Neural progenitor cell (in vitro differentiated cells): ENCODE data around the gene MOK. TPM values are rescaled to one million over a fixed set of nuclear protein-coding genes. Genes with fewer than 3 reads are reported as not detected.

ENCODE experiments used
- DNase-seq: peaks from one replicate; pipeline ENCODE4 v3.0.0-alpha.2; 2016; ENCODE audit warnings: low spot score
- H2AFZ ChIP-seq: fragments of 200-600 bp; sonication (generic); replicated peaks from 2 replicates; pipeline ENCODE4 v1.6.1; 2016; ENCODE audit warnings: antibody characterized with exemption
- H3F3A ChIP-seq: fragments of 200-600 bp; sonication (generic); 2 replicates; pipeline ENCODE4 v1.6.1; 2016; ENCODE audit warnings: antibody characterized with exemption, low read depth
- H3K27ac ChIP-seq: fragments of 200-600 bp; sonication (generic); 2 replicates; pipeline ENCODE4 v1.5.1; 2016; ENCODE audit warnings: mild to moderate bottlenecking
- H3K27me3 ChIP-seq: fragments of 200-600 bp; sonication (generic); 2 replicates; pipeline ENCODE4 v1.6.1; 2016; ENCODE audit warnings: mild to moderate bottlenecking, moderate library complexity
- H3K36me3 ChIP-seq: fragments of 200-600 bp; sonication (generic); 2 replicates; pipeline ENCODE4 v1.5.1; 2016
- H3K4me1 ChIP-seq: fragments of 200-600 bp; sonication (generic); 2 replicates; pipeline ENCODE4 v1.6.1; 2016; ENCODE audit warnings: mixed run types
- H3K4me2 ChIP-seq: fragments of 200-600 bp; sonication (generic); 2 replicates; pipeline ENCODE4 v1.6.1; 2016
- H3K4me3 ChIP-seq: fragments of 200-600 bp; sonication (generic); 2 replicates; pipeline ENCODE4 v1.5.1; 2016
- H3K79me2 ChIP-seq: fragments of 200-600 bp; sonication (generic); 2 replicates; pipeline ENCODE4 v1.6.1; 2016; ENCODE audit warnings: low read depth
- H3K9ac ChIP-seq: fragments of 200-600 bp; sonication (generic); 2 replicates; pipeline ENCODE4 v1.6.1; 2016
- H3K9me3 ChIP-seq: fragments of 200-600 bp; sonication (generic); 2 replicates; pipeline ENCODE4 v1.5.1; 2016; ENCODE audit warnings: low read depth
- H4K20me1 ChIP-seq: fragments of 200-600 bp; sonication (generic); 2 replicates; pipeline ENCODE4 v1.6.1; 2016; ENCODE audit warnings: low read depth
- H3K27ac Mint-ChIP-seq: 3 replicates; pipeline ENCODE4 v1.8.0; 2021; ENCODE audit warnings: mixed read lengths
- H3K27me3 Mint-ChIP-seq: 2 replicates; pipeline ENCODE4 v1.8.0; 2022; ENCODE audit warnings: low read depth, mild to moderate bottlenecking, inconsistent platforms, moderate library complexity, mixed read lengths; ENCODE audit not compliant: insufficient read depth
- H3K36me3 Mint-ChIP-seq: 3 replicates; pipeline ENCODE4 v1.8.0; 2021; ENCODE audit warnings: mixed read lengths
- H3K4me1 Mint-ChIP-seq: 3 replicates; pipeline ENCODE4 v1.8.0; 2021; ENCODE audit warnings: mixed read lengths
- H3K4me3 Mint-ChIP-seq: 3 replicates; pipeline ENCODE4 v1.8.0; 2021; ENCODE audit warnings: mild to moderate bottlenecking, moderate library complexity, mixed read lengths
- H3K9me3 Mint-ChIP-seq: 3 replicates; pipeline ENCODE4 v1.8.0; 2020; ENCODE audit warnings: mixed read lengths
- CTCF ChIP-seq: fragments of 200-600 bp; sonication (generic); IDR thresholded peaks from 2 replicates; pipeline ENCODE4 v1.5.1; 2017; ENCODE audit warnings: antibody characterized with exemption, mild to moderate bottlenecking
- EZH2 ChIP-seq: fragments of 200-600 bp; sonication (generic); IDR thresholded peaks from 2 replicates; pipeline ENCODE4 v1.6.1; 2017; ENCODE audit warnings: antibody characterized with exemption, mild to moderate bottlenecking, moderate library complexity
- EZH2phosphoT487 ChIP-seq: fragments of 200-600 bp; sonication (generic); IDR thresholded peaks from 2 replicates; pipeline ENCODE4 v1.6.1; 2017; ENCODE audit warnings: antibody characterized with exemption
- total RNA-seq: library from RNA; depleted of rRNA; stranded (reverse); fragments of >200 nt; gene quantifications from 2 replicates; pipeline ENCODE4 v1.2.3, GENCODE V29; 2015; ENCODE audit warnings: low replicate concordance

The MOK gene
- total RNA-seq, 1 donor from 2014 or later, result 9.9 TPM

- Histone ChIP-seq H3K4me2 (no peak overlapping the region), H4K20me1 (peaks cover 60% of the 10 kb centered on the region), H3K79me2 (peaks cover 13% of the 10 kb centered on the region), H3K36me3 (no peaks in the 10 kb centered on the region), H3K9ac (no peak overlapping the region), H2AFZ (no peak overlapping the region), H3K27me3 (no peaks in the 10 kb centered on the region), H3K4me1 (peaks cover 16% of the 10 kb centered on the region), H3K9me3 (no peaks in the 10 kb centered on the region), H3K27ac (no peak overlapping the region), H3K4me3 (no peak overlapping the region), H3F3A (peaks cover 5% of the 10 kb centered on the region)
- Mint-ChIP-seq H3K36me3 (peaks cover 5% of the 10 kb centered on the region), H3K27ac (peak overlapping the region; percentile 38), H3K9me3 (no peaks in the 10 kb centered on the region), H3K4me1 (peaks cover 25% of the 10 kb centered on the region), H3K4me3 (no peak overlapping the region), H3K27me3 (no peaks in the 10 kb centered on the region)
- DNase-seq, result no peak
- TF ChIP-seq CTCF (no peak), EZH2phosphoT487 (no peak), EZH2 (no peak)
Observed at GRCh38 chr14:102217399-102217798, 87.6 kb downstream of the MOK start.

- no peak overlapping the region for H3K4me2 ChIP-seq
- no peak overlapping the region for H3K4me3 ChIP-seq
- no peak overlapping the region for H3K27ac ChIP-seq
Observed at GRCh38 chr14:102215576-102216250, 89.3 kb downstream of the MOK start.

GRCh38 chr14:102215071-102215470 lies 89.9 kb downstream of the MOK start:
- Histone ChIP-seq H3K4me3 (no peak overlapping the region), H3K36me3 (no peaks in the 10 kb centered on the region), H3K79me2 (peaks cover 13% of the 10 kb centered on the region), H3K27me3 (no peaks in the 10 kb centered on the region), H4K20me1 (peaks cover 45% of the 10 kb centered on the region), H2AFZ (no peak overlapping the region), H3F3A (peaks cover 5% of the 10 kb centered on the region), H3K9ac (no peak overlapping the region), H3K4me1 (peaks cover 16% of the 10 kb centered on the region), H3K27ac (no peak overlapping the region), H3K4me2 (no peak overlapping the region), H3K9me3 (no peaks in the 10 kb centered on the region)
- TF ChIP-seq CTCF (no peak), EZH2phosphoT487 (no peak), EZH2 (no peak)
- no peaks in the 10 kb centered on the region for H3K27me3 Mint-ChIP-seq
- H3K36me3 Mint-ChIP-seq, result peaks cover 5% of the 10 kb centered on the region
- no peak for DNase-seq
- H3K4me3 Mint-ChIP-seq, result no peak overlapping the region
- peak overlapping the region; percentile 52 for H3K27ac Mint-ChIP-seq
- H3K4me1 Mint-ChIP-seq, result peaks cover 25% of the 10 kb centered on the region
- no peaks in the 10 kb centered on the region for H3K9me3 Mint-ChIP-seq

More at GRCh38 chr14:102215576-102216250, 89.3 kb downstream of the MOK start:
- peaks cover 16% of the 10 kb centered on the region for H3K4me1 ChIP-seq
- peaks cover 5% of the 10 kb centered on the region for H3F3A ChIP-seq
- H3K27ac Mint-ChIP-seq, result no peak overlapping the region
- no peak overlapping the region for H2AFZ ChIP-seq
- H3K9ac ChIP-seq, result no peak overlapping the region
- no peaks in the 10 kb centered on the region for H3K27me3 ChIP-seq
- H3K27me3 Mint-ChIP-seq, result no peaks in the 10 kb centered on the region
- DNase-seq, result no peak
- H3K9me3 ChIP-seq, result no peaks in the 10 kb centered on the region
- H3K4me1 Mint-ChIP-seq, result peaks cover 25% of the 10 kb centered on the region
- H3K9me3 Mint-ChIP-seq, result no peaks in the 10 kb centered on the region
- H3K36me3 ChIP-seq, result no peaks in the 10 kb centered on the region
- no peak overlapping the region for H3K4me3 Mint-ChIP-seq
- TF ChIP-seq CTCF, result no peak
- no peak for TF ChIP-seq EZH2phosphoT487
- TF ChIP-seq EZH2, result no peak
- peaks cover 46% of the 10 kb centered on the region for H4K20me1 ChIP-seq
- peaks cover 13% of the 10 kb centered on the region for H3K79me2 ChIP-seq
- peaks cover 5% of the 10 kb centered on the region for H3K36me3 Mint-ChIP-seq
